Stimulated activated CD4-positive, alpha-beta T cell treated with anti-CD3 and anti-CD28 coated beads, Interleukin-1b, Interleukin-23, amount 100 ng/mL, for 48 hours (primary cell): ENCODE data around the gene VSNL1.
A peak's percentile ranks its signal among the peaks of the same experiment; 100 is the strongest.

Source experiments
- DNase-seq: peaks from one replicate; pipeline ENCODE4 v3.0.0-alpha.2; 2020

The VSNL1 gene

DNA sequence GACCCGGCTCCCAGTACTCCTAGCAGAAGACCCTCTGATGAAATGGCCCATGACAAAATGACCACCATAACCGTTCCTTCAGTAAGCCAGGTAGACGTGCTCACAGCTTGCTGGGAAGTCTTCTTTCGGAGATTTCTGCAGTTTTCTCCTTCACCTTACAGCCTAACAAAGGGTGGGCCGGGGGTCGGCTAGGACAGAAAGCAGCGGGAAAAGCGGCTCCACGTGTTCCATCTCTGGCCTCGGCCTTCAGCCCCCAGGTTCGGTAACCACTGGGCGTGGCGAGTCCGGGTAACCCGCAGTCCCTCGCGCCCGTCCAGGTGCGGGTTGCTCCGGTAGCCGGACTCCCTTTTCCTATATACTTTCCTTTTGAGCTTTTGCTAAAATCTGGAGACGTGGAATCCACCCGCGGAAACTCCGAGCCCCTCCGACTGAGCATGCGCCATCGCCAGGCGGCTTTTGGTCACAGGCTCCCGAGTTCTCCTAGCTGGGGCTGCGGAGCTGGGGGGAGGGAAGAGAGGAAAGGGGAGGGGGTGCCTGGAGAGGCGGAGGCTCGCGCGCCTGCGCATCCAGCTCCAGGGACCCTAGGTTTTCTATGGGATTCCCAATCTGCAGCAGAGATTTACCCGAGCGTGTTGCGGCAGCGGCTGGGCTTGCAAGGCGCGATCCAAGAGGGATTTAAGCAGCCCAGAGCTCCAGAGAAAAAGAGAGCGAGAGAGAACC, at the start of gene VSNL1:
Gene VSNL1, plus strand, starts transcription at position 604 of the 720 bp plus-strand sequence. CDS start 51,379 bp downstream, outside the sequence.
- no peak for DNase-seq

DNA sequence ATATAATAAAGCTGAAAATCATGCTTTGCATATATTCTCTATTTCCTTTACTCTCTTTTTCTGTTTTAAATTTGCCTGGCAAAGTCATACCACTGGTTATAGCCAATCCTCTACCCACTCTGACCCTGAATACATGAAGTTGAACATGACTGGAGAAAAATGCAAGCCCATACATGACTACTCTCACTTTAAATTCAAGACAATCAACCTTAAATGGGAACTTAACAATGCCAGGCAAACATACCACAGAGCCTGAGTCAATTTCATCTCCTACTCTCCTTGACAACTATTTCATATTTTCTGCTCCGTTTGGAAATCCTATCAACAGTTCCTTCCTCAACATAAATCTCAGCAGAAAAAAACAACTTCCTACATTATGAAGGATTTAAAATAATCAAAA, 44.9 kb upstream of the VSNL1 start:
- no peak for DNase-seq

DNA sequence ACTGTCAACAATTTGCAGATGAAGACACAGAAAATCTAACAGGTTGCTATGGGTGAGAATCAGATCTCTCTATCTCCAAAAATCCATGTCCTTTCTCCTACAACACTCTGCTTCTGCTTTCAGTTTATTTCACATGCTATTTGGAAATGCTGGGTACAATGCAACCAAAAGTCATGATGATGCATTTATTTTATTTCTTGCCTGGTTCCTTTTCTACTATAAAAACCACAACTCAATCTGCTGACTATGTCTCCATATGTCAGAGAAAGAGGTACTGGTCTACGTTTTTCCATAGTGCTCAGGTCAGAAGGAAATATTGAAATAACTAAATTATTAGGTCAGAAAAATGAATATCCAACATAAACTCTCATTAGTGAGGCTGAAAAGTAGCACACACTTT, 42.8 kb upstream of the VSNL1 start:
- no peak for DNase-seq

DNA sequence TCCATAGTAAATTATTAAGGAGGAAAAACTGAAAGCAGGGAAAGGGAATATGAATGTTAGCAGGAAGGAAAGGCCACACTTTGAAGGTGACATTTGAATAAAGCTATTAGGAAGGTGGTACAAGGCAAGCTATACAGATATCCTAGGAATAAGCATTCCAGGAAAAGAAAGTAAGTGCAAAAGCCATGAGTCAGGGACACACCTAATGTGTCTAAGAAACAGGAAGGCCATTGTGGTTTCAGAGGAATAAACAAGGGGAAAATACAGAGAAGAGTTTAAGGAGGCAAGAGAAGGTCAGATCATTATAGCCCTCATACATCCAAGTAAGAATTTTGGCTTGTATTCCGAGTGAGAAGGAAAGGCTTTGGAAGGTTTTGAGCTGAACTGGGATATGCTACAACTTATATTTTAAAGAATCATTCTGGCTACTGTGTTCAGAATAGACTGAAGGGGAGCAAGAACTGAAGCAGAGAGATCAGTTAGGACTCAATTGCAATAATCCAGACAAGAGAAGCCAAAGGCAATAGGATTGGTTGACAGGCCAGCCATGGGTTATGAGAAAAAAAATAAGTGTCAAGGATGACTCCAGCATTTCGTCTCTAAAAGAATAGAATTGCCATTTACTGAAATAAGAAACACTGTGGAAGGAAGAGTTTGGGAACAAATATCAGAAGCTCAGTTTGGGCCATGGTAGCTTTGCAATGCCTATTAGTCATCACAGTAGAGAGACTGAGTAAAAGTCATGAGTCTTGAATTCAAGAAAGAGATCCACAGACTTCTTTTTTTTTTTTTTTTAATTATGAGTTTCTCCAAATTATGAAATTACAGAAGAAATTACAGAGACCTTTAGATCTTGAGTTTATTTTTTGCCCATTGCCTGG, 33.5 kb upstream of the VSNL1 start:
- DNase-seq: no peak

DNA sequence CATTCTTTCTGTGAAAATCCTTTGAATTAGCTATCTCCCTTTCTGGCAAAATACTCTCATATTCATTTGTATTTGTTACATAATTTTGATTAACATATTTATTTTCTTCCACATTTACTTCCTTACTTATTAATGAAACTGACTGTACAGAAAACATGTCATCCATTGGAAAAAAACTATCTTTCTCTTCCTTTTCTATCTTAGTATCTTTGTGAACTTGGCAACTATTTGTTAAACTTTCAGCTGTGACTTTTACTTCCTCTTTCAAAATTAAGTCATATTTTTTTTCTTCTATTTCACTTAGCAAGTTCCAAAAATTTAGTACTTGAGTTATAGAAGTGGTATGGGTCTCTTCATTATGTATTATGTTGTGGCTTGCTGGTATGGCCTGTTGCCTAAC, 24.8 kb upstream of the VSNL1 start:
- no peak for DNase-seq

DNA sequence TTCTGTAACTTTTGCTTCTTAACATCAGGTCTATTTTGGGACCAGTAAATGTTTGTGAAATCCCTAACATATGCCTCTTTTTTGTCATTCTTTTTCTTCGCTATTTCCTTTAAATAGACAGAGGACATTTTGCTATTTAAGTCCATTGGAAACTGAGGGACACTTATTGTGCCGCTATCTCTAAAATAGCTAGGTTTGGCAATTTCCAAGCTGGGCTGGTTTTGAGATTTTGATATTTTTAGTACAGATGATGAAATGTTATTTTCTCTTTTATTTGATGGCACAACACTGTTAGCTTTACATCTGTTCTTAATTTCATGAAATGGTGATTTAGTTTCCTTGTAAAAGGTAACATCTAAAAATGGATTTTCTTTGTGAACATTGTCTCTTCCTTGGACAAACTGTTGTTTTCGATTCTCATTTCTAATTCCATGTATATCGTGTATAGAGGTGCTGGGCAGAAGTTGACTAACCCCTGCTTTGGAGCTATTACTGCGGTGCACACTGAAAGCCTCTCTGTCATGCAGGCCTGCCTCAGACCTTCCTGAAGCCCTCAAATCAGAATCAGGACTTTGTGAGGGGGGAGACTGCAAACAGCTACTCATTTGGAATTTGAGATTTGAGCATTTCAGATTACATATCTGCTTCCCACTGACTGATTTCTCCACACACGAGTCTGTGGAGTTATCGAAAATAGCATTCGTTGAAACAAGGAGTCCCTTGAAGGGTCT, 22.9 kb upstream of the VSNL1 start:
- DNase-seq: no peak

DNA sequence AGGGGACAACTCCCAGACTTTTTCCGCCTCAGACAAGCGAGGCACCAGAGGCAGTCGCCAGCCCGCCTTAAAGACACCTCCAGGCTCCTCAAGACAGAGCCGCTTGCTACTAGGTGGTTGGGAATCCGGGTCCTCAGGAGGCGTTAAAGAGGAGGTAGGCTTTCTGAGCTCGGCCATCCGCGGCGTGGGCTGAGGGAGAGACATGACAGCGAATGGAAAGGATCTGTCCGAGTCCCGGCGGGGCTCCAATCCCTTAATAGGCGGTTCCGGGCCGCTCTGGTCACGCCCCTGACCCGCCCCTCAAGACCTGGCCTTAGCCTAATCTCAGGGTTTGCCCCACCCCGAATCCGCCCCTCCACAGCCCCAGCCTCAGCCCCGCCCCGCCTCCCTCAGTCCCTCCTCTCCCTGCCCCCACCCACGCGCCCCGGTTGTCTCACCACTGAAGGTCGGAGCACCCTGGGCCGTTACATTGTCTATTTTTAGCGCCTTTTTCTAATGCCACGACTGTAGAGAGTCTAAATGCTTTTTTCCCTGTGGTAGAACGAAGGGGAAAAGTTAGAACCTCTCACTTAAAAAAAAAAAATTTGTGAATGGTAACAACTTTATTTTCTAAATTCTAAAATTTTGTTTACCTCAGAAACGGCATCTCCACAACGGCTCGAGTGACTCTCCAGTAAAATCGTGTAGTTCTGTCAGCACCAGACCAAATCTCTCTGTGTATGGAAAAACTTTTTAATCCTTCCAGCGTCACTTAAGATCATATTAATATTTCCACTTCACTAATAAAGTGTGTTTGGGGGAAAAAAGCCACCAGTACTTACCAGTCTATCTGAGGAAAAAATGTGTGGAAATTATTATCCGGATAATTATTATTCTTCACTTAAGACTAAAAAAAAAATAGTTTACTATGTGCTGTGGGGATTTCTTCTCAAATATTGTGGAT, 22.0 kb upstream of the VSNL1 start, which contains the start of gene RAD51AP2:
Gene RAD51AP2, minus strand, starts transcription at position 229 of the 943 bp plus-strand sequence. Its CDS starts 25 bp downstream, at position 204.
- peak; percentile 30 for DNase-seq

DNA sequence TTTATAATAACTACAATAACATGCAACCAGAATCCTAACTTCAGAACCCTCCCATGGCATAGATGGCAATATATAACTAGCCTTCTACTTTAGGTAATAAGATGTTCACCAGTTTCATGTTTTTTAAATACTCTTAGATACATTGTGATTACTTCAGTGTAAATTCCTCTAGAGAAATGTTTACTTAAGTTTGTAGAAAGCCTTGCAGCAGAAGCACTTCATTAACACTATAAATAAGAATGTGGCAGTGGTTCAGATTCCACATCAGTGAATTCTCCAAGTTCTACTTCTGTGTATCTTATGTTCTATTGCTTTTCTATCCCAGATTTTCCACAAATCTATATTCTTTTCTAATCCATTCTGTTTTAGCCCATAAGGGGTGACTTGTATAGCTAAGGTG, 21.0 kb upstream of the VSNL1 start:
- DNase-seq: no peak

DNA sequence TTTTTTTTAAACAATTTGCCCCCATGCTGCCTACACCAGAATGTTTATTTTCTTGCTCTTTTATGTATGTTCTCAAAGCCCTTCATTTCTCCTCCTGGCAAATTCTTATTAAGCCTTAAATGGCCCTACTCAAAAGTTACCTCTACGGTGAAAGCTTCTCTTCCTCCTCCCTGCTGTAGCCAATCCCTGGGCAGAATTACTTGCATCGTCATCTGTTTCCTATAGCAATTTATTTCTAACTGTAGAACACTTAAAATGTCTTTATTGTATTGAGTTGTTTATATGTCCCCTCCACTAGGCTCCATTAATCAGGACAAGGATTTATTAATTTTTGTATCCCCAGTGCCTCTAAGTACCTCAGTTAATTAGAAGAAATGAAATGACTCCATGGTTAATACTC, 19.7 kb upstream of the VSNL1 start:
- no peak for DNase-seq

DNA sequence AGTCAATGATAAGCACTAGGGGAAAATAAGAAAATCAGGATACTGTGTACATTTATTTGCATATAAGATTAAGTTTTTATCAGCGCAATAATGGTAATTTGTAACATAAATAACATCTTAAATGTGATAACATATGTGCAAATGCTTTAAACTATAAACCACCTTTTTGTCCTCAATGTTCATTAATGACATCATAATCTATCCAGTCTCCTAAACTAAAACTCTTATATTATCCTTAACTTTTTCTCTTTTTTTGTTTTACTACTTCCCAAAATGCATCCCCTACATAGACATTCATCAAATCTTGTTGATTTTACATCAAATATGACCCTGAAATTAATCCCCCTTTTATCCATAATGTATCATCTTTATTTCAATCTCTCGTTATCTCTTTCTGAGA, 18.9 kb upstream of the VSNL1 start:
- no peak for DNase-seq

DNA sequence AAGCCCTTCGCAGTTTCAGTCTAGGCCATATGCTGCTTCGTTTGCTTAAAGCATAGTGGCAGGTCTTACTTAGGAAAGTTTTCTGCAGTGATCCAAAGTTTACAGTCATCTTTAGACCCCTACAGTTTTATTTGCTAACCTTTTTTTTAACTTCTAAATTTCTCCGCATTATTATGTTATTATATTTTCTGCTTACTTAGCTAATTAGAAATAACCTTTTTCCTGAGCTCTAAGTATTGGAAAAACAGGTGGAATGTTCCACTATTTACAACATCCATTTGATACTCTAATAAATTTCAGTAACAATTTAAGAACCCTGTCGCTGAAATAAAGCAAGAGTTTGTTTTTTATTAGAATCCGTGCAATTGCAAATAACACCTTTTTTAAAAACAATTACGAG, 18.2 kb upstream of the VSNL1 start:
- DNase-seq: no peak

DNA sequence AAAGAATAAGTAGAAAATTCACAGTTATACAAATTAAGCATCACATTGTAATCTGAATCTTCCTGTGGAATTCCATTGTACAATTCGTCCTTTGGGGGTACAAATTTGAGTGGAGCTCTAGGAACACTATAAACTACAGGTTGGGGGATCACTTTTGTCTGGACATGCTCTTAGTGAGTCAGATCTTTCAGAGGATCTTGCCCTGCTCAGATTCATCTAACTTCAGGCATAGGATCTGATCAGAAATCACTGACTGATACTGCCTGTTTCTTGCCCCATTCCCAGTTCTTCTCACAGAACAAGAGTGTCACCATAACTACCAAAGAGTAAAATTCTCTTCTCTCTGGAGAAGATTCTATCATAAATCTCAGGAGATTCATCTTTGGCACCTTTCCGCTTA, 10.7 kb upstream of the VSNL1 start:
- no peak for DNase-seq

DNA sequence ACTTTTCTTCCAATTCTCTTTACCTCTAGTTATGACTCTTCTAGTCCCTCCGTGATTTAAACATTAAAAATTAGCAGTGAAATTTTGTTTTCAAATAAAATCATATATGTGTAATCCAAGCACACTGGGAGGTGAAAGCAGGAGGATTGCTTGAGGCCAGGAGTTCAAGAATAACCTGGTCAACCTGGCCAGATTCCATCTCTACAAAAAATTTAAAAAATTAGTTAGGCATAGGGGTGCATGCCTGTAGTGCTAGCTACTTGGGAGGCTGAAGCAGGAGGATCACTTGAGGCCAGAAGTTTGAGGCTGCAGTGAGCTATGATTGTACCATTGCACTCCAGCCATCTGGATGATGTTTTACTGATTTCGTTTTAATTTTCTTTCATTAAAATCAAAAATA, 7.0 kb upstream of the VSNL1 start:
- DNase-seq: no peak

DNA sequence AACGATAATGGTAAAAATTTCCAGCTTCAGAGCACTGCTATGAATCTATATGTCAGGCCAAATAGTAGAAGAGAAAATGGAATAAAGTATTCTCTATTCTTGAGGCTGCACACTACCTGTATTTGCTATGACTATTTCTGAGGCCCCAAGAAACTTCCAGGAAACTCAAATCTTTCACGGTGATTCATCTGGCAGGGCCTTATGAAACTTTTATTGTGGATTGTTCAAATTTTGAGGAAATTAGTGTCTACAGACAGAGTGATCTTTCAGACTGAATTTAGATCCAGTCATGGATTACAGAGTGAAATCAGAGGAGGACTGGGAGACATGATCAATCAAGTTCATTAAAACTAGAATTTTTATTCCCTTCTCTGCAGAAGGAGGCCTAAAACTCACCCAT, 4.1 kb upstream of the VSNL1 start:
- no peak for DNase-seq

DNA sequence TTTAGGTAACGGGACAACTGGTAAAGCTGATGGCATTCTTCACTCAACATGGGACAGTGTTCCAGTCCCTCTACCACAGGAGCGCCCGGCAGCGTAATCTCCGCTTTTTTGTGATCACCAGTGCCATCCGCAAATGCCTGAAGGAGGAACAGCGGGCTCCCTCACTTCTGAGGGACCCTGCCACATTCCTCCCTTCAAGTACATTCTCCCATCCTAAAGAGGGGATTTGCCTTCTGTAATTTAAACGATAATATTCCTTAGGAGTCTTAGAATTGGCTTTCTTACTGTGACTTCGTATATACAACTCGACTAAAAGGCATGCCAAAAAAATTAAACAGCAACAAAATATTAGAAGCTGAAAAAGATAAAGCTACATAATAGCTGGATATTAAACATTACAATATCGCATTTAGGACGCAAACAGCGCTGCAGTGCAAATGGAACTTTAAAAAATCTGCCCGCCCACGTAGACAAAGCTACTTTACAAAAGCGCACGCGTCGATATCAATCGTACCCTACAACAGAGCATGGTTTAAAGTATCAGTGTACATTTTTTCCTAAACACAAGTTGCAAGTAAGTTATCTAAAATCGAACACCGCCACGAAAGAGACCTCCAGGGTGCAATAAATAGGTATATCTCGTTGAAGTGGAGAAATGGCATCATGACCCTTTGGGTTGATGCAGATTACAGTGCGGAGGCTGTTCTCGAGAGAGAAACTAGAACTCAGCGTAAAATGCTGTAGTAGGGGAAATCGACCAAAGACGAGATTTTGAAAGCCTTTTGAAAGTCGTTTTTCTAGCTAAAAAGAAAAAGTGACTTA, 2.3 kb upstream of the VSNL1 start:
- no peak for DNase-seq

DNA sequence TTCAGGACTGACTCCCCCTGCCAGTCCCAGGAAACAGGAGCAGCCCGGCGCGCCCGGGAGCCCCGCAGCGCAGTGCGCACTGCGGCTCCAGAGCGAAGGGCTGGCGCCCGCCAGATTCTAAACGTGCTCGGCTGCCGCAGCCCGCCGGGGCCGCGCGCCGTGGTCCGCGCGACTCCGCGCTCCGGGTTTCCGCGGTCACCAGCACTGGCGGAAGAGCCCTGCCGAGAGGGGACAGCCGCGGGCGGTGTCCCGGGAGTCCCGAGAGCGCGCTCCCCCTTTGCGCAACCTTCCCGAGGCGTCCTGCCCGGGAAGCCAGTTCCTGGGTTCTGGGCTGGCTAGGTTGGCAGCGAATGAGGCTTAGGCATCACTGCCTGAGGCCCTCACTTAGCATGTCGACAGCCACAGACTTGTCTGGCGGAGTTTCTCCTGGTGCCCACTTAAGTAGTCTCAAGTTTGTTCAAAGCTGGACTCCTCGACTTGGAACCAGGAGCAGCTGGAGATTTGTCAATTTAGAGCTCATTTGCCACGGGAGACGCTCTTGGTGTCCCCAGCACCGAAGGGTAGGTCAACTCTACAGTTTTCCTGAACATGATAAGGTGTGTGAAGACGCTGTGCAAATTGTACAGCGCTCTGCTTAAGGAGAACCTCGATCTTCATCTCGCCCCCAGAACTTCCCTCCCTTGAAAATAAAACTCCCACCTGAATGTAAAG, 1.5 kb upstream of the VSNL1 start:
- DNase-seq: no peak

DNA sequence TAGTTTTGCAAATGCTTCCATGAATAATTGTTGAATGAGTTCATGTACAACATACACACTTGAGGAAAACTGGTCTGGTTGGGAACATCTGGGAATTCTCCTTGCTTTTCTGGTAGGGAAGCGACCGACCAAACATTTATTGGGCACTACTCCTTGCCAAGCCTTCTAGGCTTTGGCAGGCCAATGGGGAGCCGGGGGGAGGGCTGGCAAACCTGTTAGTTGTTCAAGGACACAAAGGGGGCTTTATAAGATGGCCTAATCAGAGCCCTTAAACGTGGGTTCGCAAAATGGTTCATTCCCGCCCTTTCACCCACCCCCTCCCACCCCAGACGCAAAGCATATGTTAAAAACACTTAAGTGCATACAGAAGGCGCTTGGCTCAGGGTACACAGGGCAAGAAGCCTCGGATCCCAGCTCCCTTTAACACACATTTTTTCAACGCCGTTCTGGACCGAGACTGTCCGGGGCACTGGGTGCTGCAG, 844 bp upstream of the VSNL1 start:
- DNase-seq: no peak

DNA sequence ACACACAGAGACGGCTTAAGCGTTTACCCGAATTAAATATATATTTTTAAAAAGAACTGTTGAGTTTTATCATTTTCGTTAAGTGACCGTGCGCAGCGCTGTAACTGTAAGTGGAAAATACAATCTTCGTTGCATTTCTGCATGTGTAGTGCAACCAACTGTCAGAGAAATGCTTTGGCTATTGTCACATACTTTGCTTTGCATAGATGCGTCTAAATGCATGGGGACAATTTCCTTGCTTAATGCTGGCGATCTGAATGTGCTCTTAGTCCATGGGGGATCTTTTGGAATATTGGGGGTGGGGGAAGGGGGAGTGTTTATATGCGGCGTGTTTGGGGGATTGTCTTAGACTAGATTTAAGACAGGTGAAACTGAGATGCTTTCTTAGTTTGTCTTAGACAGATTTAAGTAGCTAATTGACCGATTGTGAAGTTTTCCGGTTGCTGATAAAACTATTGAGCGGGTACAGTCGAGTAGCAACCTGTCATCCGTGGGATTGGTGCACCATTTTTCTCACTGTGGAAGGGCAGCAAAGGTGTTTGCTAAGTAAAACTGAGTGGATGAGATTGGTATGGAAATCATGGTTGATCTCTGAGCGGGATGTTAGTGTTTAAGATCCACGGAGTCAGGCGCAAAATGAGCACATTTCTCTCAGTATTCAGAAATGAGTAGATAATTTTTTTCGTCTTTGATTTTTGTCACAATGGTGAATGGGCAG, 476 bp downstream of the VSNL1 start:
- no peak for DNase-seq

DNA sequence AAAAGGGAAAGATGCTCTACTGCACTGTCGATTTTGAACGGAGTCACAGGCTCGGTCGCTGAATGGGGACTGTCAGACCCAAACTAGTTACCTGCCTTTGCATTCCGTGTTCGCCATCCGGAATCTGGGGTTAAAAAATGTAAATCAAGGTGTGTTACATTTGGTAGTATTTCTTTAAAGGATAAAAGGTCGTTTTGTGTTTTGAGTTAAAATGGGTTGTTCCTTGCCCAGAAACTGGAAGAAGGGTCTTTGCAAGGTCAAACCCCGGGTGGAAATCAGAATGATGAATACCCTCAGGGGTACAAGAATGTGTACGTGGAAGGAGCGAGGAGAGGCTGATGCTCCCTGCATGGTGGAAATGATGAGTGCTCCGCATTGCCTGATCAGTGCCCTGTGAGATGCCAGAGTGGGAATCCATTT, 1.0 kb downstream of the VSNL1 start:
- no peak for DNase-seq

DNA sequence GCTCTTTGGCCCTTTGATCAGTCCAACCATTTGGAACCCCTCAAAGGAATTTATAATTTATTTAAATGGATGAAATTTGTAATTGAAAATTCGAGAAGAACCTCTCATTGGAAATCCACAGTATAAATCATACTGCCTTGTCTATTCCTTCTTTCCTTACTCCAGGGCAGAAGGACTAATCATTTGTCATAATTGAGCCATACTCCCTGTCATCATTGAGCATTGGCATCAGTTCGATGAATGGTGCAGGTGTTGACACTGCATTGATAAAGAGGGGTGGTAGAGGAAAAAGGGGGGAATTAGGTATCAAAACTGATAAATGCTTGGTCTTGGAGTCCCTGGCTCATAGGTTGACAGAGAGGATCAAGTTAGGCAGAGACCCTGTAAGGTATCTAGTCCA, 2.0 kb downstream of the VSNL1 start:
- no peak for DNase-seq
